GM21576 (cell line): ENCODE data around the gene FSIP1.

Source experiments
- ATAC-seq: cut with Tn5 transposase; IDR thresholded peaks from one replicate; pipeline ENCODE4 v1.9.1; 2021; ENCODE audit warnings: mild to moderate bottlenecking, moderate library complexity; ENCODE audit not compliant: unreplicated experiment

The FSIP1 gene

DNA sequence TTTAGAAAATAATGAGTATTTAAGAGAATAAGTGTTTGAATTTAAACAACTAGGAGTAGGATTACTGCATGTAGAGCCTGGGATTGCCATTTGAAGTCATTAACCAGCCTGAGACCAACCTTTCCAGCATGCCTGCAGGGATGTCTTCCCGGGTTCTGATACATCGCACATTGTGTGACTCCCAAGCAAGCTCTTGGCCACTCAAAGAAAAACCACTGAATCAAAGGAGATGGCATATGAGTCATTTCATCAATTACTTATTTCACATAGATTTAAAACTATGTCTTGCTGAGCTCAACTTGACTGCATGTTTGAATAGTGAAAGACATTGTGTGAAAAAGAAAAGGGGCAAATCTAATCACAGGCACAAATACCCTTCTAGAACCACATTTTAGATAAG, 216.8 kb downstream of the FSIP1 start:
- ATAC-seq: no peak

DNA sequence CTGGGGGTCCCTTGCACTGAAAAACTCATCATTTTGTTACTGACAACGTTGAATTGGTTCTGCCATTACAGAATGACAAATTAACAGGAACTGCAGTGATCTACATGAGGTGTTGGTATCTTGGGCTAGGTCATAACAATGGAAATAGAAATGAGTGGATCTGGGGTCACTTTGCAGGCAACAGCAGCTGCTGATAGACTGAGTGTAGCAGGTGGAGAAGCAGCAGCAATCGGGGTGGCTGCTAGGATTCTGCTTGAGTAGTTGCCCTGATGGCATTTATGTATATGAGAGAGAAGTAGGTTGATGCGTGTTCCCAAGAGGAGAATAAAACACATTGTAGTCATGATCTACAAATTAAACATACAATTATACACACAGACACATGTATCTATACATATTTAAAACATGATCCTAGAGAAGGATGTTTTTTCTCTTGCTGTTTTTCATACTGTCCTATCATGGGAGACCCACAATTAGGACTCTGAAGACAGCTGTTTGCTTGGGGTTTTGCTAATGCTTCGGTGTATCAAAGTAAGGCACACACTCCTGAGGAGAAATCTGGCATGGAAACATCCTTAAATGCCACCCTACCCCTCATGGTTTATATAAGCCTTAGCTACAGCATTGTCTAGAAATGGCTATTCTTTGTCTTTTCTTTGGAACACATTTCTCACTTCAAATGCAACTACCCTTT, 217.5 kb downstream of the FSIP1 start:
- ATAC-seq: no peak

DNA sequence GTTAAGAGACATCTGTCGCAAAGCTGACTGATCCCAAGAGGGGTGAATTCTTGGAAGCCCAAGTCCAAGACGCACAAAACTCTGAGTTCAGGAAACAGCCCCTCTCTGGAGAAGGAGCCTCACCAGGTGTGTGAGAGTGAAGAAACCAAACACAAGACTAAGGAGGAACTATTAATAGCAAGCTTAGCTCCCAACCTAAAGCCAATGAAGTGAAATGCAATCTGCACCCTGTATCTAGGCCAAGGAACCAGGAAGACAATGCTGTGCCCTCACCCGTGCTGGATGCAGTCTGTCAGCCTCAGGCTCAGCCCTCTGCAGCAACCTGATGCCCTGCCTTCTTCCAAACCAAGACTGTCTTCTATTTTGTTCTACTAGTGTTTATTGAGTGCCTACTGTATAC, 224.2 kb downstream of the FSIP1 start:
- no peak for ATAC-seq

DNA sequence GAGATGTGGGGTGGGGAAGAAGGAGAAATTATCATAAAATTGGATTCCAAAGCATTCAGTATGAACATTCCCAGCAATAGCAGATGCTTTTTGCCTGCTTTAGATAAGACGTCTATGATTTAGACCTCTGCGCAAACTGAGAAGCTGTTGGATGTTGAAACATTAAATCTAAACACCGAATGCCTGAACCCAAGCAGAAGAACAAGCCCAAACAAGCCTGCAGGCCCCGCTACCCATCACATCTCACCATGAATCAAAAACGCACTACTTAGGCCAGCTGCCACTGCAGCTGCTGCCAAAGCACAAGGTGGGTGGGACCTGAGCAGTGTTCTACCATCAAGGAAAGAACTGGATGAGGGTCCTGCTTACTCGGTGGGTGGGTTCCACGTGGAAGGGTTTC, 226.2 kb downstream of the FSIP1 start:
- ATAC-seq: no peak

DNA sequence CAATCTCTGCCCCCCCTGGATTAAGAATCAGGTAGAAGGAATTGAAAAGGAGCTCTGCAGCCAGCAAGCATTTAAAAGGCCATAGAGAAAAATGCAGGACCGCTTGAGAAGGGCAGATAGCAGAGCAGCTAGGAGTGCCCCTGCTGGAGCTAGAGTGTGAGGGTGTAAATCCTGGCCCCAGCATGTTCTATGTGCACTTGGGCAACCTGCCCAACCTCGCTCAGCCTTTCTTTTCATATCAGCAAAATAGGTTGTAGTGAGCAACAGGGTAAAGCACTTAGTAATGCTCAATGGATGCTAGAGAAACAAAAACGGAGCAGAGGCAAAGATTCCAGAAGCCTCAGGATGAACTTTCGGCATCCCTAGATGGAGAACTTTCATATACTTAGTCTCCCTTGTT, 226.8 kb downstream of the FSIP1 start:
- ATAC-seq: no peak

DNA sequence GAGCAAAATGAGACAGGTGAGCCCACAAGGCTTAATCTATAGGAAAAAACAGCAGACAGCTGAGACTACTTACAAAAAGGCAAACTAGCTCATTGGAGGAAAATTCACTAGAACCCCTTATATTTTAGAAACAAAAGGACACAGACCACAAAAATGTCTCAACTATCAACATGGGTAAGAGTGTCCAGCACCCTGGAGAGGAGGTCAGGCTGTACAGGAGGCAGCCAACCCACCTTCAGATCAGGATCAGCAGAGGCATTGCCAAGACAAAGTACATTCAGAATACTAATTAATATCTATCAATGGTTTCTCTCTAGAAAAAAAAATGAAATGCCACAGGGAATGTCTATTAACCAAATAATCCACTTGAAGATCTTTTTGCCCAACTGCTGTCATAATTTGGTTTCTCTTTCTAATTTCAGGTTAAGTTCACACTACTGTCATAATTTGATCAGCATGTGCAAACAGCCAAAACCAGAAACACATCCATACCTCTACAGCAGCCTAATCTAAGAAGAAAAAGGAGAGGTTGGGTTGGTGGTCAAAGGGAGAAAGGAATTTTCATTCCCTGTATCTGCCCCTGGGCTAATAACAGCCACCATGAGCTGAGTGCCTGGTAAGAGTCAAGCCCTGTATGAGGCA, 227.8 kb downstream of the FSIP1 start:
- no peak for ATAC-seq

DNA sequence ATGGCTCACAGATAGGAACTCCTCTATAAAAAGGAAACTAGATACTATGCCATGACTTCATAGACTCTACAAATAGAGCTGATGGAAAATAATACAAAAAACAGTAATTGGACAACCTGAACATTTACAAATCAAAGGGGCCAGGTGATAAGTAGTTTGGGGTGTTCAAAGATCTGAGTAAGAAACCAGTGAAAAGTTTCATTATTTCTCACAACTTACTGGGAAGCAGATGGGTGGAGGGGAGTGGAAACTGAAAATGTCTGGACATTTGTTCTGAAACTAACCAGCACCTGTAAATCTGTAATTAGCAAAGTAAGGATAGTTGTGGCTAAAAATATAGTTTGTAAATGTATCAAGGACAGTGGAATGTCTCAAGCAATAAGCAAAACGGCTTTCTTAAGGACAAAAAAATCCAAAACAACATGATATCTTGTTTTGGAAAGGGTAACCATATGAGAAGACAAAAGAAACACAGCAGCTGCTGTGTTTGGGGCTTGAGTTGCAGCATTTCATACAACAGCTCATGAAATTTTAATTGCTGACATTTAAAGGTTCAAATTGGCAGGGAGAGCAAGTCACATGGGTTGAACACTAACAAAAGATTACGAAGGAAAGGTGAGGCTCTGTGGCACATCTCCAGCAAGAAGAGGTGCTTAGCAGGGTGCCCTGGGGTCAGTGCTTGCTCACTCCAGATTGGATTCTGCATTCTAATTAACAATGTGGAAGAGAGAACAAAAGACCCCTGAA, 228.5 kb downstream of the FSIP1 start:
- no peak for ATAC-seq

DNA sequence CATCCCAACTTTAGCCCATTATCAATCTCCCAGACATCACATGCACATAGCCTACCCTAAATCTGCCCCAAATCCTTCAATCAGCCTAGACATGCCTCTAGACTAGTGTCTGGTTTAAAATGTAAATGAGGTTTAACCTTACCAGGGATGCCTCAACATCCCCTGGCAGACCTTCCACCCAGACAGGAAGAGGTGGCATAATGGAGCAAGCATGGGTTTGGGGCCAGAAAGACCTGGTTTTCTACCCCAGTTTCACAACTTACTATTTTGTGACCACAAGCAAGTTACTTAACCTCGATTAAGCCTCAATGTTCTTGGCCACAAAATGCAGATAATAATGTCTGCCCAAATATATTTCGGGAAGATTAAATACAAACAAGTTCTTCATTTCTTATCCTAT, 230.1 kb downstream of the FSIP1 start:
- no peak for ATAC-seq

DNA sequence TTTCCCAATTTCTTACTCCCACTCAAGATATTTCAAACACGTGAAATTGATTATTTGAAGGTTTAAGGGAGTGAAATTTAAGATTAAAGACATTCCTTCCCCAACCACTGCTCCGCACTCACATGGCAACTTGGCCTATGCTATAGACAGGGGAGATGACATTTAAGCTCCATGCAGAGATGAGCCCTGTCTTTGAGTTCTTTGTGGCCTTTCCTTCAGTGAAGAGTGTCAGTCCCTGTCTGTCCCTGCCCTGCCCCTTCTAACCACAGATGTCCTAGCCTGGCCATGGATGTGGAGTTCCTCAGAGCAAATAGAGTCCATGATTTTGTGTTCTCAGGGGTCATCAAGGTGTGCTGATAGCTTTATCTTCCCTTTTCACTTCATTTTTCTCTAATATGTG, 231.2 kb downstream of the FSIP1 start:
- ATAC-seq: no peak
